Natural killer cell treated with Interleukin-12 subunit alpha and Interleukin-12 subunit beta and Interleukin-15 and Interleukin-18, amount 100 ng/mL, for 72 hours (primary cell): ENCODE measurements around the gene CYP3A7. TPM values are rescaled to one million over a fixed set of nuclear protein-coding genes. Genes with fewer than 3 reads are reported as not detected.
"Not testable (repeated sequence)": the region's sequence is repeated elsewhere in the genome, so short reads cannot be mapped to it uniquely, and the experiment has no call there.

Experiments
- ATAC-seq, 2 donors: fragments of 150-1000 bp; cut with Tn5 transposase in 1 of 2; sonication (Bioruptor Pico), chemical (Tn5 transposase) in 1 of 2; 2 replicates each; pipeline ENCODE4 v1.10.0; 2021
- DNase-seq: peaks from one replicate; pipeline ENCODE4 v3.0.0; 2022; ENCODE audit warnings: low spot score
- H3K27ac Mint-ChIP-seq, 2 donors: 1 replicate in 1 of 2; 2 replicates in 1 of 2; pipeline ENCODE4 v1.8.0; 2022; ENCODE audit warnings: mixed read lengths in 2 of 2, mild to moderate bottlenecking in 1 of 2, moderate library complexity in 1 of 2
- H3K27me3 Mint-ChIP-seq, 2 donors: 1 replicate in 1 of 2; 2 replicates in 1 of 2; pipeline ENCODE4 v1.8.0; 2022; ENCODE audit warnings: mixed read lengths in 2 of 2
- H3K36me3 Mint-ChIP-seq: one replicate; pipeline ENCODE4 v1.8.0; 2022; ENCODE audit warnings: mixed read lengths
- H3K4me1 Mint-ChIP-seq, 2 donors: 1 replicate in 1 of 2; 2 replicates in 1 of 2; pipeline ENCODE4 v1.8.0; 2022; ENCODE audit warnings: low read depth in 2 of 2, mixed read lengths in 2 of 2, mild to moderate bottlenecking in 1 of 2
- H3K4me3 Mint-ChIP-seq: one replicate; pipeline ENCODE4 v1.8.0; 2022; ENCODE audit warnings: mixed read lengths
- H3K9me3 Mint-ChIP-seq: 2 replicates; pipeline ENCODE4 v1.8.0; 2022; ENCODE audit warnings: mixed read lengths
- total RNA-seq, 2 donors: library from RNA; stranded (reverse); gene quantifications; one replicate each; pipeline ENCODE4 v1.2.3, GENCODE V29; 2022

Gene CYP3A7
- total RNA-seq, 2 donors from 2014 or later = not detected

GRCh38 chr7:99709838-99710578 lies 25.0 kb downstream of the CYP3A7 start:
- no peak overlapping the region for H3K4me3 Mint-ChIP-seq
- ATAC-seq (no peak), DNase-seq (no peak)
- H3K27me3 Mint-ChIP-seq = no peaks in the 10 kb centered on the region
- H3K9me3 Mint-ChIP-seq = no peaks in the 10 kb centered on the region
- H3K27ac Mint-ChIP-seq = no peak overlapping the region
- H3K4me1 Mint-ChIP-seq = no peaks in the 10 kb centered on the region
- H3K36me3 Mint-ChIP-seq = peaks cover 2% of the 10 kb centered on the region

- no peaks in the 10 kb centered on the region for H3K9me3 Mint-ChIP-seq
- ATAC-seq = no peak
- no peak overlapping the region for H3K27ac Mint-ChIP-seq
- H3K36me3 Mint-ChIP-seq = no peaks in the 10 kb centered on the region
- H3K27me3 Mint-ChIP-seq = no peaks in the 10 kb centered on the region
- H3K4me3 Mint-ChIP-seq = no peak overlapping the region
- no peaks in the 10 kb centered on the region for H3K4me1 Mint-ChIP-seq
- DNase-seq = no peak
Observed at GRCh38 chr7:99709260-99709659, 25.7 kb downstream of the CYP3A7 start.

- no peak for DNase-seq
- Mint-ChIP-seq H3K4me1 (no peaks in the 10 kb centered on the region), H3K27ac (no peak overlapping the region), H3K27me3 (peaks cover under 1 to 4% of the 10 kb centered on the region in 2 donors), H3K4me3 (no peak overlapping the region), H3K36me3 (no peaks in the 10 kb centered on the region), H3K9me3 (no peaks in the 10 kb centered on the region)
- ATAC-seq = no peak
Observed at GRCh38 chr7:99707096-99707495, 27.9 kb downstream of the CYP3A7 start.

GRCh38 chr7:99699946-99700345 lies 35.0 kb downstream of the CYP3A7 start:
- DNase-seq = no peak
- H3K27ac Mint-ChIP-seq = no peak overlapping the region

GRCh38 chr7:99698867-99699730 lies 35.9 kb downstream of the CYP3A7 start:
- not testable (repeated sequence) for ATAC-seq, H3K4me3 Mint-ChIP-seq, H3K36me3 Mint-ChIP-seq, H3K4me1 Mint-ChIP-seq, DNase-seq, H3K27ac Mint-ChIP-seq, H3K9me3 Mint-ChIP-seq
- peaks cover 7 to 11% of the 10 kb centered on the region in 2 donors for H3K27me3 Mint-ChIP-seq

More at GRCh38 chr7:99699946-99700345, 35.0 kb downstream of the CYP3A7 start:
- no peak overlapping the region for H3K4me3 Mint-ChIP-seq
- no peaks in the 10 kb centered on the region for H3K4me1 Mint-ChIP-seq
- H3K9me3 Mint-ChIP-seq = no peaks in the 10 kb centered on the region
- H3K27me3 Mint-ChIP-seq = peaks cover 7 to 11% of the 10 kb centered on the region in 2 donors
- H3K36me3 Mint-ChIP-seq = no peaks in the 10 kb centered on the region
- ATAC-seq = no peak

GRCh38 chr7:99694912-99695304 lies 40.1 kb downstream of the CYP3A7 start:
- ATAC-seq (no peak), DNase-seq (no peak)
- no peak overlapping the region for H3K27ac Mint-ChIP-seq
- H3K4me1 Mint-ChIP-seq = no peaks in the 10 kb centered on the region
- H3K4me3 Mint-ChIP-seq = no peak overlapping the region
- peaks cover 5% of the 10 kb centered on the region for H3K36me3 Mint-ChIP-seq
- peaks cover 2% of the 10 kb centered on the region for H3K9me3 Mint-ChIP-seq
- H3K27me3 Mint-ChIP-seq = peaks cover 0 to 3% of the 10 kb centered on the region in 2 donors

- no peak overlapping the region for H3K27ac Mint-ChIP-seq
- H3K4me1 Mint-ChIP-seq = no peaks in the 10 kb centered on the region
- ATAC-seq = no peak
- peaks cover 5% of the 10 kb centered on the region for H3K36me3 Mint-ChIP-seq
- no peak overlapping the region for H3K4me3 Mint-ChIP-seq
- H3K9me3 Mint-ChIP-seq = peaks cover 2% of the 10 kb centered on the region
- H3K27me3 Mint-ChIP-seq = peaks cover 0 to 3% of the 10 kb centered on the region in 2 donors
- no peak for DNase-seq
Observed at GRCh38 chr7:99694201-99694911, 40.6 kb downstream of the CYP3A7 start.

- no peak overlapping the region for H3K27ac Mint-ChIP-seq
- DNase-seq (no peak), ATAC-seq (no peak)
- H3K36me3 Mint-ChIP-seq = peaks cover 10% of the 10 kb centered on the region
- peaks cover 5 to 6% of the 10 kb centered on the region in 2 donors for H3K27me3 Mint-ChIP-seq
- H3K4me1 Mint-ChIP-seq = no peaks in the 10 kb centered on the region
- peaks cover 5% of the 10 kb centered on the region for H3K9me3 Mint-ChIP-seq
- H3K4me3 Mint-ChIP-seq = no peak overlapping the region
Observed at GRCh38 chr7:99693427-99694200, 41.4 kb downstream of the CYP3A7 start.

GRCh38 chr7:99693100-99693426 lies 41.9 kb downstream of the CYP3A7 start:
- DNase-seq (no peak), ATAC-seq (no peak)
- Mint-ChIP-seq H3K9me3 (peaks cover 5% of the 10 kb centered on the region), H3K27ac (no peak overlapping the region), H3K36me3 (peaks cover 15% of the 10 kb centered on the region), H3K4me3 (no peak overlapping the region), H3K4me1 (no peaks in the 10 kb centered on the region), H3K27me3 (peaks cover 6 to 10% of the 10 kb centered on the region in 2 donors)

GRCh38 chr7:99692563-99692962 lies 42.4 kb downstream of the CYP3A7 start:
- not testable (repeated sequence) for H3K4me3 Mint-ChIP-seq, H3K27ac Mint-ChIP-seq, ATAC-seq, H3K9me3 Mint-ChIP-seq, H3K4me1 Mint-ChIP-seq, DNase-seq
- H3K36me3 Mint-ChIP-seq = peaks cover 15% of the 10 kb centered on the region
- H3K27me3 Mint-ChIP-seq = peaks cover 6 to 13% of the 10 kb centered on the region in 2 donors

GRCh38 chr7:99691658-99692057 lies 43.3 kb downstream of the CYP3A7 start:
- not testable (repeated sequence) for H3K4me1 Mint-ChIP-seq, H3K4me3 Mint-ChIP-seq, ATAC-seq, H3K27ac Mint-ChIP-seq, DNase-seq
- peaks cover 10% of the 10 kb centered on the region for H3K9me3 Mint-ChIP-seq
- H3K27me3 Mint-ChIP-seq = peaks cover 11 to 13% of the 10 kb centered on the region in 2 donors
- H3K36me3 Mint-ChIP-seq = peaks cover 21% of the 10 kb centered on the region

GRCh38 chr7:99690918-99691317 lies 44.1 kb downstream of the CYP3A7 start:
- H3K4me1 Mint-ChIP-seq, ATAC-seq, DNase-seq, H3K27ac Mint-ChIP-seq, H3K4me3 Mint-ChIP-seq: not testable (repeated sequence)
- H3K36me3 Mint-ChIP-seq = peaks cover 21% of the 10 kb centered on the region
- H3K9me3 Mint-ChIP-seq = peaks cover 10% of the 10 kb centered on the region
- peaks cover 12 to 13% of the 10 kb centered on the region in 2 donors for H3K27me3 Mint-ChIP-seq
